HG02610 (cell line): ENCODE data around the gene ATRX.
A peak's percentile ranks its signal among the peaks of the same experiment; 100 is the strongest.
"Not testable (repeated sequence)": the region's sequence is repeated elsewhere in the genome, so short reads cannot be mapped to it uniquely, and the experiment has no call there.

Experiments
- ATAC-seq: cut with Tn5 transposase; IDR thresholded peaks from one replicate; pipeline ENCODE4 v1.9.1; 2021; ENCODE audit warnings: mild to moderate bottlenecking, moderate library complexity; ENCODE audit not compliant: unreplicated experiment

Gene ATRX

DNA sequence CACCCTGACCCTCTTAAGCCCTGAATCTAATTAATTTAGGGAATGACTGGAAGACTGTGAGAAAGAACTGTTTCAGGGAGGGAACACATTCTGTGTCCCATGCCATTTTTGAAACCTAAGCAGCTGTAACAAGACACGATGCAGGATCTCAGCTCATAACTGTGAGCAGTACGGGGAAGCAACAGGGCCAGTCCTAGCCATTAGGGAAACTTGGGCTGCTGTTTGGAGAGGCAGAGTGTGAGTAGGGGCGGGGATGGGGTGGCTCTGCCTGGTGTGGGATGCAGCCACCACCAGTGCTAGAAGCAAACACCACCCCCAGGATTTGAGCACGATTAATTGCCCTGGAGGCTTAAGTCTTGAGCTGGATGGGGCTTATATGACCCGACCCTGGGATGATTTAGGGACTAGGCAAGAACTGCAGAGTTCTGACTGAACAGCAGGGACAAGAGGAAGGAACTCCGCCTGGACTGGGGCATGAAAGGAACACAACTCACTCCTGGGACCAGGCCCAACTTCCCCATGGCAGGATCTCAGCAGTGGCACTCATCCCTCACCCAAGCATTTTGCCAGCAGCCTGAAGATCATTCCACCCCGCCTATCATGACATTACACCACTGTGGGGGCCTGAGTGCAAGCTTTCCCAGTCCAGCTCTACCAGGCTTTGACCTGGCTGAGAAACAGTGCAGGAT, 43.1 kb downstream of the ATRX start:
- no peak for ATAC-seq

DNA sequence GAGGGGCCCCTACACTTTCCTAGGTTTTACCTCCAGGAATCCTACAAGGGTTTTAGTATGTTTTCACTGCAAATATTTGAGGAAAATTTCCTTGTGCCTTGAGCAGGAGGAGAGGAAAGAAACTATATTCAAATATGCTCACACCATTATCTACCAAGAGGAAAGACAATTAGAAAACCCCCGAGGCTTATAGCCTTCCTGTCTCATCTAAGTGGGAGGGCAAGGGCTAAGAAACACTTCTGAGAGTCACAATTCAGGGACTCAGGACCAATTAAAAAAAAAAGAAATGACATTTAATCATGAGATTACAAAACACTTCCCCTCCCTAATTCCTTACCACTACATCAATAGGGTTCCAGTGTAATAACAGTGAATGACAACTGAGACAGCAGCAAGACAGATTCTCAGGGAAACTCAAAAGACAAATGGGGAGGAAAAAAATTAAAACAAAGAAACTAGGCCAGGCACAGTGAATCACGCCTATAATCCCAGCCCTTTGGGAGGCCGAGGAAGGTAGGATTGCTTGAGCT, 45.6 kb downstream of the ATRX start:
- no peak for ATAC-seq

DNA sequence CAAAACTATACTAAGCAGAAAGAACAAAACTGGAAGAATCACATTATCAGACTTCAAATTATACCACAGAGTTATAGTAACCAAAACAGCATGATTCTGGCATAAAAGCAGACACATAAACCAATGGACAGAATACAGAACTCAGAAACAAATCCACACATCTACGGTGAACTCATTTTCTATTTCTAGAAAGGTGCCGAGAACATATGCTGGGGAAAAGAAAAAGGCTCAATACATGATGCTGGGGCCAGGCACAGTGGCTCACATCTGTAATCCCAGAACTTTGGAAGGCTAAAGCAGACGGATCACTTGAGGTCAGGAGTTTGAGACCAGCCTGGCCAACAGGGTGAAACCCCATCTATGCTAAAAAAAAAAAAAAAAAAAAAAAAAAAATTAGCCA, 52.7 kb downstream of the ATRX start:
- ATAC-seq = no peak

DNA sequence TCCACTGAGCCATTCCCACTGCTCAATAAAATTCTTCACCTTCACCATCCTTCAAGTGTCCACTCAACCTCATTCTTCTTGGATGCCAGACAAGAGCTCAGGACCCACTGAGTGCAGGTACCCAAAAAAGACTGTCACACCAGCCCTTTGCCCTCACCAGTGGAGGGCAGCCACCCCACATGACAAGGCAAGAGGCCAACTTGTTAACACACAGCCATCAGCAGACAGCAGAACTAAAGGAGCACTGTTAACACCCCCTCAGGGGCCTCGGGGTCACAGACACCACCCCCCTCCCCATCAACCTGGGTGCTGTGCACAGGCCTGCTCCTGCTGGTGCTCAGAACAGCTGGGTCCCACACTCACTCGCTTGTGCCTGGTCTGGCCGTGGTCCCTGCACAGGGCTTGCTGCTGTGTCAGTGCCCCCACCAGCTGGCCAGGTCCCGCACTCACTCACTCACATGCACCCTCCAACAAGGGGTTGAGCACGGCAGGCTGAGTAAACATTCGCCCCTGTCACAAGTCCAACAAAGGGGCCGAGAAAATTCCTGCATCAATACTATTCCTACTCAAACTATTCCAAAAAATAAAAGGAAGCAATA, 54.1 kb downstream of the ATRX start:
- ATAC-seq = no peak

DNA sequence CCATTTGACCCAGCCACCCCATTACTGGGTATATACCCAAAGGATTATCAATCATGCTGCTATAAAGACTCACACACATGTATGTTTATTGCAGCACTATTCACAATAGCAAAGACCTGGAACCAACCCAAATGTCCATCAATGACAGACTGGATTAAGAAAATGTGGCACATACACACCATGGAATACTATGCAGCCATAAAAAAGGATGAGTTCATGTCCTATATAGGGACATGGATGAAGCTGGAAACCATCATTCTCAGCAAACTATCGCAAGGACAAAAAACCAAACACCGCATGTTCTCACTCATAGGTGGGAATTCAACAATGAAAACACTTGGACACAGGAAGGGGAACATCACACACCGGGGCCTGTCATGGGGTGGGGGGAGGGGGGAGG, 59.9 kb downstream of the ATRX start:
- ATAC-seq = not testable (repeated sequence)

DNA sequence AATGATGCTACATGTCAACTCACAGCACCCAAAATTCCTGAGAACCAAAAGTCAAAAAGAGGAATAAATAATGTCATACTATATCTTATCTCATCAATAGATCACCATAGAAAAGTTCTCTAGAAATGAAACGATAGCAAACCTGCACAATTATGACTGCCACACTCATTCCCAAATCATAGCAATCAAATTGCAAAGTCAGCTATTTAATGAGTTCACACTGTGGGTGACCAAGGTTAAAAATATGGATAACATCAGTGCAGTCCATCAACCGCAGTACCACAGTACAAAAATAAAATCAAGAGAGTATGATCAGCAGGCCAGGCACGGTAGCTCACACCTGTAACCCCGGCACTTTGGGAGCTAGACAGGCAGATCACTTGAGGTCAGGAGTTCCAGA, 62.3 kb downstream of the ATRX start:
- ATAC-seq = no peak

DNA sequence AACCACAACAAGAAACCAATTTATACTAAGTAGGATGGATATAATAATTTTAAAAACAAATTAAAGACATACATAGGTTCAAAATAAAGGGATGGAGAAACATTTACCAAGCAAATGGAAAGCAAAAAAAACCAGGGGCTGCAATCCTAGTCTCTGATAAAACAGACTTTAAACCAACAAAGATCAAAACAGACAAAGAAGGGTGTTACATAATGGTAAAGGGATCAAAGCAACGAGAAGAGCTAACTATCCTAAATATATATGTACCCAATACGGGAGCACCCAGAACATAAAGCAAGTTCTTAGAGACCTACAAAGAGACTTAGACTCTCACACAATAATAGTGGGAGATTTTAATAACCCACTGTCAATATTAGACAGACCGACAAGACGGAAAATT, 66.6 kb downstream of the ATRX start:
- no peak for ATAC-seq

DNA sequence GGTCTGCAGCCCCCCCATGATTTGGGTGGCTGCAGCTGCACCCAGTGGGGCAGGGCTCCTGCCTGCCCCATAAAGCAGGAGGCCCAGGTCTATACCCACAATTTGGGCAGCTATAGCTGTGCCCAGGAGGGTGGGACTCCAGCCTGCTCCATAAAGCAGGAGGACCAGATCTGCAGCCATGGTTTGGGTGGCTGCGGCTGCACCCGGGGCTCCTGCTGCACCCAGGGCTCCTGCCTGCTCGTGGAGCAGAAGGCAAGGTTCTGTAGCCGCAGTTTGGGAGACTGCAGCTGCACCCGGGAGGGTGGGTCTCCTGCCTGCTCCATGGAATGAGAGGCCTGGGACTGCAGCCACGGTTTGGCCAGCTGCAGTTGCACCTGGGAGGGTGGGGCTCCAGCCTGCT, 81.1 kb downstream of the ATRX start:
- no peak for ATAC-seq

DNA sequence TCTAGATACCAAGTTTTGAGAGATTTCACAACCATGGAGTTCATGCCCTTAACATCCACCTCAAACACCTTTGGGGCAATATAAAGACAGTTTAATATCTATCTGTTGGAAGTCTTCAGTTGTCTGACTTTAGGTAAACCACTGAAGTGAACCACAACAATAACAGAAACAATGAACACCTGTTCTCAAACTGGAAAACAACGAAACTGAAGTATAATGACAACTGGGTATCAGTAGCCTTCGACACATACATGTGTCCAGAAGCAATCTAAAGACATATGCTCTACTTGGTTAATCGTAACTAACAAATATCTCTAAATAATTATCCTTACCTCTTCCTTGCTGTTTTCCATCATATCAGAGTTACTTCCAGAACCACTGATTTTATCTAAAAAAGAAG, 87.8 kb downstream of the ATRX start:
- no peak for ATAC-seq

DNA sequence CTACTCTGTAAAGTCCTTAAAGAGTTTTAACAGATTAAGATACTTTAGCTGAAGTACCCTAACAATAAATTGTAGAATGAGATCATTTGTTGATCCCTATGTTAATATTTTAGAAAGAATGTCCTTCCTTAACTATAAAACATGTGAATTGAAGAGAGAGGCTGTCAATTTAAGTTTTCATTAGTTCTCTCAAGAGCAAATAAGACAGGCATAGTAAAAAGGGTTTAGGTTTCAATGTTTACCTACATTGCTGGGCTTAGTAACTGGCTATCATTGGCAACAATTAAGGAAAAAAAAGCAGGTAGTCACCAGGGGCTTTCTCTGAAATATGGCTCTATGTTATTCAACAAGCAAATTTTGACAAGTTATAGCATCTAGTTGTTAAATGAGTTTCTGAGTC, 91.5 kb downstream of the ATRX start:
- ATAC-seq = no peak

DNA sequence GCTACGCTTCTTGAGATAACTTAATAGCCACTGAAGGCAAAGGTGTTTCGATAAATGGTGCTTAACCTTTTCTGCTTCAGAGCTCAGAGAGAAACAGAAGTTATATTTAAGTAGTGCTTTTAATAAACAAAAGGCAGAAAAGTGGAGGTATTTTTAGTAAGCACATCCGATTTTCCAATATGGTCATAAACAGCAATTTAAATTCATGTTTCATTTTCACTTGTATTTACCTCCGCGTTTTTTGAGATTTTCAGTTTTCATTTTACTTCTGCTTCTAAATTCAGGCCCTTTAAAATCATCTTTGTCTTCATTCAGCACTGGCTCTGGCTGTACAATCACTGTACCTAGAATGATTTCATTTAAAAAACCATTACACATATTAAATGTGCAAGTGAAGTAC, 92.4 kb downstream of the ATRX start:
- no peak for ATAC-seq

DNA sequence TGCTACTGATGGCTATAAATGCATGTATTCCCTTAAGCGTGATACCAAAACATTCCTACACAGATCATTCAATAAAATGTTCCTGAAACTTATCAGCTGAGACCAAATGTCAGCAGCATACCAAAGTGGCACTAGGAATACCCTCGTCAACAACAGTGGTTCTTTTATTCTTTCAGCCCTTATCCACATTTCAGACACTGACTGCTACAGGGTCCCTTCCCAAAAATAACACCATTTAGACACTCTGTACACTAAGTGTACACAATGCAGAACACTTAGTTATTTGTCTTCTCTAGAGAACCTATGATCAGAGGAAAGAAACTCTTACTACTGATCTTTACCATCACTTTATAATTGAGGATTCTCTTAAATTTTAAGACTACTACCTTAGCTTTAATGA, 94.1 kb downstream of the ATRX start:
- no peak for ATAC-seq

DNA sequence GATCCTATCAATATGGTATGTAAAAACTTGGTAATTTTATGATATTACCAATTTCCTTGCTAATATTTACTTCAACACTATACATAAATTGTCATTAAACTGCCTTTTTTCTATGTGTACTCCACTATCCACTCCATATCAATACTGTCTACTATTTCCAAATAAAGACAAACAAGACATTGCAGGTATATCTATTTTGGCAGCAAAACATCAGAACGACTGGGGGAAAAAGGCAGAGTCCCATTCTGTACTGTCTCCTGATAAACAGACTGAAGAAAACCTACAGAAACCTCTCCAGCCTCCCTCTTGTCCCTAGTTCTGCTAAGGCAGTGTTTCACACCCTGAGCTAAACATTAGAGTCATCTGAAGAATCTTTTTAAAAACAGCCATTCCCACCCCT, 96.6 kb downstream of the ATRX start:
- no peak for ATAC-seq

DNA sequence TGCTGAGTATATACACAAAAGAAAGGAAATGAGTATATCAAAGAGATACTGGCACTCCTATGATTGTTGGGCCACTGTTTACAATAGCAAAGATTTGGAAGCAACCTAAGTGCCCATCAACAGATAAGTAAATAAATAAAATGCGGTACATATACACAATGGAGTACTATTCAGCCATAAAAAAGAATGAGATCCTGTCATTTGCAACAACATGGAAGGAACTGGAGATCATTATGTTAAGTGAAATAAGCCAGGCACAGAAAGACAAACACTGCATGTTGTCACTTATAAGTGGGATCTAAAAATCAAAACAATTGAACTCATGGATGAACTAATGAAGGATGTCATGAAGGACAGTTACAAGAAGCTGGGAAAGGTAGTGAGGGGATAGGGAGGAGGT, 100.3 kb downstream of the ATRX start:
- not testable (repeated sequence) for ATAC-seq

DNA sequence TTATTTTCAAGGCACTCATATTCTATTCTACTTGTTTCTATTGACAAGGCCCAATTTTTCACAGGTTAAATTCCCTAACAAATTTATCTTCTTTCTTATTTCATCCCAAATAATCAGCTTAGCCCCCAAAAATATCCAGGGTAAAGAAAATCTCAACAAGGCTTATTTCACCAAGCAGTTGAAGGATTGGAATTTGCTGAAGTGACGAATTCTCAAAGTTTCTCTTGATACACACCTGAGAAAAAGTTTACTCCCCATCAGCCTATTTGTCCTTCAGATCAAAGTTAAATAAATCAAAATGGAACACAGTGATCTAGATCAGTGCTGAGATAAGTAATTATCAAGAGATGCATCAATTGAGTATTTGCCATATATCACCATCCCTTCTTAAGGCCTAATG, 106.9 kb downstream of the ATRX start:
- ATAC-seq = no peak

DNA sequence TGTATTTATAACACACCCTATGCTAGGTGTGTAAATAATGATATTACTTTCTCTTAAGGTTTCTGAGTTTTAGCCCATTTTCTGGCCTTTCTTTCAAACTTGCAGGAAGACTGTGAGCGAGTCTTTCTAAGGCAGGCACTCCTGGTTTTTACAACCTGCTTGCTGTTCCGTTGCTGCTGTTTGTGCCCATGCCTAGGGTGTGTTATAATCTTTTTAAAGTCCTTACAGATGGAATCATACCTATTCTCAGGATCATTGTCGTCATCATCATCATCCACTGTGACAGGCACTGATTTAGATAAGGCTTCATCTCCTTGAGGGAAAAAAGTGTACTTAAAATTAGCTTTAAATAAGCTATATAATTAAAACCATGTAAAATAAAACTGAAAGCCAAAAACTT, 110.0 kb downstream of the ATRX start:
- no peak for ATAC-seq

DNA sequence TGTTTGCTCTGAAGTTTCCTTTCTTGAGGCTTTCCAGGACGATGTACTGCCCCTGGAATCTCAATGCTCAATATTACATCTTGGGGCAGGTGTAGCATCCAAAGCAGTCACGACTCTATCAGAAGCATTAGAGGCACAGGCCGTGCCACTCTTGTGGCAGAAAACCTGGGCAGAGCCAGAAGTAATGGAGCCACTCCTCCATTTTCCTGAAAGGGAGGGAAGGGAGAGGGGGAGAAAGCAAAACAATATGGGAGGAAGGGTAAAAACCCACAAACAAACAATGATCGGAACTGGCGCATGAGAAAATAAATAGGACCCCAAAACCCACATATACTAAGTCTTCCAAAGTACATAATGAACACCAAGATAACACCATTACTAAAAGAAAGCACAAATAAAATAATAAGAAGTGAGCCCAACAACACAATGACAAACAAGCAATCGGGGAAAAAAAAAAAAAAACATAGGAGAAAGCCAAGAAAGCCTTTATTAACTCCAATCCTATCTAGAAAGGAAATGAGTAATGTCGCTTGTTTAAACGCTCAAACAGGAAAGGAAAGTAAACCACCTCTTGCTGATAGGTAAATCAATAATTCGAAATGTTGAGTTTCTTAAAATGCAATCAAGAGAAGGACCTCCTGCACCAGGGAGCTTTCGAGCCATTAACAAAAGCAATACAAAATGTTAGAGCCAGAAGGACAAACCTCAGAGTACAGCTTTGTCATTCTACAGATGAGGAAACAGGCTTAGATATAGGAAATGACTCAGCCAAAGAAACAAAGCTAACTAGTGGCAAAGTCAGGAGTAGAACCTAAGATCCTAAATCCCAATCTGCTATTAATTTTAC, 117.4 kb downstream of the ATRX start:
- no peak for ATAC-seq

DNA sequence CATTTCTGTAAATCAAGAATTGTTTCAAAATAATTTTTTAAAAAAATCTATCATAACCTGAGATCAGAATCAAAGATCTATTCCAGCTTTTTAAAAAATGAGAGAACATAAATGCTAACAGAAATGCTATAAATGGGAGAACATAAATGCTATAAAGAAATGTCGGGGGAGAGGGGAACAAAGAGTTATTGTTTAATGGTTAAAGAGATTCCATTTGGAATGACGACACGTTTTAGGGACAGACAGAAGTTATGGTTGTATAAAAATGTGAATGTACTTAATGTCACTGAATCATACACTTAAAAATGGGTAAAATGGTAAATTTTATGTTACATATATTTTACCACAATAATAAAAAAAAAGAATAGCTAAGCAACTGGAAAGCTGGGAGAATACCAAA, 127.1 kb downstream of the ATRX start:
- no peak for ATAC-seq

DNA sequence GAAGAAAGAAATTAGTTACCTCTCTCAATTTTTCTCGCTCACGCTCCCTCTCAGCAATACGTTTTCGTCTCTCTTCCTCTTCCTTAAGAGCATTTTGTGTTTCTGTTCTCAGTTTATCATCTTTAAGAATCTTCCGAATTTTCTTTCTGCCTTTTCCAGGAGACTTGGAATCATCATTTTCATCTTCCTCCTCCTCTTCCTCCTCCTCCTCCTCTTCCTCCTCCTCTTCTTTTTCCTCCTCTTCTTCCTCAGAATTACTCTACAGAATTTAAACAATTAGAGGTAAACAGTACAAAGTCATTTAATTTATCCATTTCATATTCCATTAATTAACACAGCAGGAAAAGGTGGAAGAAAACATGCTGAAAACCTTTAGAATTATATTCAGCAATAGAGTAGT, 133.9 kb downstream of the ATRX start:
- no peak for ATAC-seq

DNA sequence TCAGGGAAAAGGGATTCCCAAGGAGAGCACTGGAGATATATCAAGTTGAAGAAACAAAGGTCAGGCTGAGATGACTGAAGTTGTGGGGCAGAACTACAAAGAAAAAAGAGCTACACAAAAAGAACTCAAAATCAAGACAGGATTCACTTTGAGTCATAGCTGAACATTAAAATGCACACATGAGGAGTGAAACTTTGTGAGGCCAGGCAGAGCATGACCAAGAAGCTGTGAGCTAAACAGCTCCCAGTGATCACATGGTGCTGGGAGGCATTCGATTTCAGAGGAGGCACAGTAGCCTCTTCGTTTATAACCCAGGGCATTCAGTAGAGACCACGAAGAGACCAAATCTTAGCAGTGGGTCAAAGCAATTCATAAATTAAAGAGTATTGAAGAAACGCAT, 145.3 kb downstream of the ATRX start:
- ATAC-seq = peak; percentile 73

DNA sequence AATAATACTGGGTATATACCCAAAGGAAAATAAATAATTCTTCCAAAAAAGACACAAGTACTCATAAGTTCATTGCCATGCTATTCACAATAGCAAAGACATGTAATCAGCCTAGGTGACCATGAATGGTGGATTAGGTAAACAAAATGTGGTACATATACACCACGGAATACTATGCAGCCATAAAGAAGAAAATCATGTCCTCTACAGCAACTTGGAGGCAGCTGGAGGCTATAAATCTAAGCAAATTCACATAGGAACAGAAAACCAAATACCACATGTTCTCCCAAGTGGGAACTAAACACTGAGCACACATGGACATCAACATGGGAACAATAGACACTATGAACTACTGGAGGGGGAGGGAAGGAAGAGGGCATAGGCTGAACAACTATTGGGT, 146.2 kb downstream of the ATRX start:
- ATAC-seq = no peak

DNA sequence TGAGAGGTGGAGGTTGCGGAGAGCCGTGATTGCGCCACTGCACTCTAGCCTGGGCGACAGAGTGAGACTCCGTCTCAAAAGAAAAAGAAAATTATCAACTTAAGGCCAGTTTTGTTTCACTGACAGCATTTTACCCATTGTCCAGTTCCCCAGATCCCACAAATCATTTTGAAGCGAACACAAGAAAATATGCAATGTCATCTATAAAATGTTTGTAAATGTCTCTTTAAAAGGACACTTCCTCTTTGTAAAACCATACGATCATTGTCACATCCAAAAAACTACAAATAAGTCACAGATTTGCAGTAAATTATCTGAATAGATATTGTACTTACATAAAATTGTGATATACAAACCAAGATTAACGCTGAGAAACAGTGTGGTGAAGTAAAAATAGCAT, 147.6 kb downstream of the ATRX start:
- ATAC-seq = no peak
